Activated T-cell treated with anti-CD3 and anti-CD28 coated beads for 4 hours (primary cell): ENCODE data around the gene VEGFA.

Experiments
- DNase-seq: peaks from one replicate; pipeline ENCODE4 v3.0.0-alpha.2; 2020

The VEGFA gene

DNA sequence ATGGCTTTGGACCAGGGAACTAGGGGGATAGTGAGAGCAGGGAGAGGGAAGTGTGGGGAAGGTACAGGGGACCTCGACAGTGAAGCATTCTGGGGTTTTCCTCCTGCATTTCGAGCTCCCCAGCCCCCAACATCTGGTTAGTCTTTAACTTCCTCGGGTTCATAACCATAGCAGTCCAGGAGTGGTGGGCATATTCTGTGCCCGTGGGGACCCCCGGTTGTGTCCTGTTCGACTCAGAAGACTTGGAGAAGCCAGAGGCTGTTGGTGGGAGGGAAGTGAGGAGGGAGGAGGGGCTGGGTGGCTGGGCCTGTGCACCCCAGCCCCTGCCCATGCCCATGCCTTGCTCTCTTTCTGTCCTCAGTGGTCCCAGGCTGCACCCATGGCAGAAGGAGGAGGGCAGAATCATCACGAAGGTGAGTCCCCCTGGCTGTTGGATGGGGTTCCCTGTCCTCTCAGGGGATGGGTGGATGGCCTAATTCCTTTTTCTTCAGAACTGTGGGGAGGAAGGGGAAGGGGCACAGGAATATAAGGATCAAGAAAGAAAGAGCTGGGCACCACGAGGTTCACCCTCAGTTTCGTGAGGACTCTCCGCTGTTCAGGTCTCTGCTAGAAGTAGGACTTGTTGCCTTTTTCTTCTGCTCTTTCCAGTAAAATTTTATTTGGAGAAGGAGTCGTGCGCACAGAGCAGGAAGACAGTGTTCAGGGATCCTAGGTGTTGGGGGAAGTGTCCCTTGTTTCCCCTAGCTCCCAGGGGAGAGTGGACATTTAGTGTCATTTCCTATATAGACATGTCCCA, 4.2 kb downstream of the VEGFA start:
- no peak for DNase-seq

DNA sequence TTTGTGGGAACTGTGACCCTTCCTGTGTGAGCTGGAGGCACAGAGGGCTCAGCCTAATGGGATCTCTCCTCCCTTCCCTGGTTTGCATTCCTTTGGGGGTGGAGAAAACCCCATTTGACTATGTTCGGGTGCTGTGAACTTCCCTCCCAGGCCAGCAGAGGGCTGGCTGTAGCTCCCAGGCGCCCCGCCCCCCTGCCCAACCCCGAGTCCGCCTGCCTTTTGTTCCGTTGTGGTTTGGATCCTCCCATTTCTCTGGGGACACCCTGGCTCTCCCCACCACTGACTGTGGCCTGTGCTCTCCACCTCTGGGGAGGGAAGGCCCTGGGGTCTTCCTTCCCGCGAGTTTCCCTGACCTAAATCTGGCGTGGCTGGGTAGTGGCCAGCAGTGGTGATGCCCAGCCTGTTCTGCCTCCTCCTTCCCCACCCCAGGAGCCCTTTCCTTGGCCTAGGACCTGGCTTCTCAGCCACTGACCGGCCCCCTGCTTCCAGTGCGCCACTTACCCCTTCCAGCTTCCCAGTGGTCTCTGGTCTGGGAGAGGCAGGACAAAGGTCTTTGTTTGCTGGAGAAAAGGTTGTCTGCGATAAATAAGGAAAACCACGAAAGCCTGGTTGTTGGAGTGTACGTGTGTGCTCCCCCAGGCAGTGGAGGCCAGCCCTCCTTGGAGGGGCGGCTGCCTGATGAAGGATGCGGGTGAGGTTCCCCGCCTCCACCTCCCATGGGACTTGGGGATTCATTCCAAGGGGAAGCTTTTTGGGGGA, 4.9 kb downstream of the VEGFA start:
- DNase-seq, result peak; percentile 35

DNA sequence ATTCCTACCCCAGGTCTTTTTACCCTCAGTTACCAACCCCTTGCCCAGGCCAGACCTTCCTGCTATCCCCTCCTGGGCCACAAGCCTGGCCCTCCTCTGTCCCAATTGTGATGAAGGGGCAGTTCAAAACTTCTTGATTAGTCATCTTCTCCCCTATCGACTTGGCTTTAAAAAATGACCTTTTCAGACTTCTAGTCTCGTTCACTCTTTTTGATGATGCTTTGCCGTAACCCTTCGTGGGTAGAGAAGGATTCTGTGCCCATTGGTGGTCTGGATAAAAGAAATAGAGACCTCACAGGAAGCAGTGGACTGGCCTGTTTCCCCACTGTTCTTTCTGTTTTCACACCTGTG, 5.5 kb downstream of the VEGFA start:
- DNase-seq, result no peak

DNA sequence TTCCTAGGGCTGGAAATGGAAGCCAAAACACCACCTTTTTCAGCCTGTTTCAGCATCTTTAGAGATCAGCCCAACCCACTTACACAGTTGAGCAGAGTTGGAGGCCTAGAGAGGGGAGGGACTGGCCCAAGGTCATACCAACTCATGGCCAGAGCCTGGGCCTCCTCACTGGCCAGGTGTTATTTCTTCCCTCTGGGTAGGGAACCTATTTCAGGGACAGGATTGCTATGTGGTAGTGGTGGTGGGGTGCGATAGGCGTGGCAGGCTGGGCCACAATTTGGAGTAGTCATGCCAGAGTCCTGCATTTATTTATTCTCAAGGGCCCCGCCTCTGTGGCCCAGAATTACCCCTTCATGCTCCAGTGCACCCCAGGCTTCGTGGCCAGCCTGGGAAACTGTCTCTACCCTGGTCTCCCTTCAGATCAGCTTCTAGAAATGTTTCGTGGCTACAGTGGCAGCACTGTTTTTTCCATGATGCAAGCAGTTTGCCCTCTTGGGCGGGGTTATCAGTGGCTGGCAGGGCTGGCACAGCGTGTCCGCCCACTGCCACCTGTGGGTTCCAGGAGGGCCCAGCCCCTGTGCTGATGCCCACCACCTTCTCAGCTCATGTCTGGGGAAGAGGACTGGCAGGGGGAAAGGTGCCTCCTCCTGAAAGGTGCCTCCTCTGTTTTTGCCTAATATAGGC, 6.2 kb downstream of the VEGFA start:
- DNase-seq, result no peak

DNA sequence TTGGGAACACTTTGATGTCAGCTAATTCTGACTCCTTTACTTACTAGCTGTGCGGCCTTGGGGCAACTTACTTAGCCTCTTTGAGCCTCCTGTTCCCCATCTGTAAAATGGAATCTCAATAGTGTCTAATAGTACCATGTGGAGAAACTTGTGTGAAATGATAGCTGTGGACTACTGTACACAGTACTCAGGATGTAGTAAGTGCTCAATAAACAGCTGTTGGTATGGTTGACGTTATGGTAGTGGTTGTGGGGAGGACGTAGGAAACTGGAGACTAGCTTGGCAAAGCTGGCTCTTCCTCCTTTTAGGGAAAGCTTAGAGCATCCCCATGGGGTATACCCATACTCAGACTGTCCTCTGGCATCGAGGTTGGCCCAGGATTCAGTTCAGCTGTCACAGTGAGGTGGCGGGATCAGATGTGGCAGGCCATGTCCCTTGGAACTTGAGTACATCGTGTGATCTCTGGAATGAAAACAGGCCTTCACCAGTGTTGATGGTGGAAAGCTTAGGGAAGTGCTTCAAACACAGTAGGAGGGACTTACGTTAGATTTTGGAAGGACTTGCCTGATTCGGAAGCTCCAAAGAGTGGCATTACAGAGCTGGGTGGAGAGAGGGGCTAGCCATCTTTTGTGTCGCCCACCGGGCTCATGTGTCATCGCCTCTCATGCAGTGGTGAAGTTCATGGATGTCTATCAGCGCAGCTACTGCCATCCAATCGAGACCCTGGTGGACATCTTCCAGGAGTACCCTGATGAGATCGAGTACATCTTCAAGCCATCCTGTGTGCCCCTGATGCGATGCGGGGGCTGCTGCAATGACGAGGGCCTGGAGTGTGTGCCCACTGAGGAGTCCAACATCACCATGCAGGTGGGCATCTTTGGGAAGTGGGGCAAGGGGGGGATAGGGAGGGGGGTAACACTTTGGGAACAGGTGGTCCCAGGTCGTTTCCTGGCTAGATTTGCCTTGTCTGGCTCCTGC, 7.1 kb downstream of the VEGFA start:
- DNase-seq, result no peak

DNA sequence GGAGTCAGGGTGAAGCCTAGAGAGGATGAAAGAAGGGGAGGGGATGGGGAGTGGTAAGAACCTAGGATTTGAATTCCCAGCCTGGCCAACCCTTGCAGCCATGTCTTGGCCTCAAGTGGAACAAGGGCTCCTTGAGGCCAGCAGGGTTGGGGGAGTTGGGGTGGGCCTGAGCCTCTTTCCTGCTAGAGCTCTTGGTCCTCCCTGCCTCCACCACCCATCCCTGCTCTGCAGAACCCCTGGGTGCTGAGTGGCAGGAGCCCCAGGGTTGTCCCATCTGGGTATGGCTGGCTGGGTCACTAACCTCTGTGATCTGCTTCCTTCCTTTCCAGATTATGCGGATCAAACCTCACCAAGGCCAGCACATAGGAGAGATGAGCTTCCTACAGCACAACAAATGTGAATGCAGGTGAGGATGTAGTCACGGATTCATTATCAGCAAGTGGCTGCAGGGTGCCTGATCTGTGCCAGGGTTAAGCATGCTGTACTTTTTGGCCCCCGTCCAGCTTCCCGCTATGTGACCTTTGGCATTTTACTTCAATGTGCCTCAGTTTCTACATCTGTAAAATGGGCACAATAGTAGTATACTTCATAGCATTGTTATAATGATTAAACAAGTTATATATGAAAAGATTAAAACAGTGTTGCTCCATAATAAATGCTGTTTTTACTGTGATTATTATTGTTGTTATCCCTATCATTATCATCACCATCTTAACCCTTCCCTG, 8.3 kb downstream of the VEGFA start:
- no peak for DNase-seq

DNA sequence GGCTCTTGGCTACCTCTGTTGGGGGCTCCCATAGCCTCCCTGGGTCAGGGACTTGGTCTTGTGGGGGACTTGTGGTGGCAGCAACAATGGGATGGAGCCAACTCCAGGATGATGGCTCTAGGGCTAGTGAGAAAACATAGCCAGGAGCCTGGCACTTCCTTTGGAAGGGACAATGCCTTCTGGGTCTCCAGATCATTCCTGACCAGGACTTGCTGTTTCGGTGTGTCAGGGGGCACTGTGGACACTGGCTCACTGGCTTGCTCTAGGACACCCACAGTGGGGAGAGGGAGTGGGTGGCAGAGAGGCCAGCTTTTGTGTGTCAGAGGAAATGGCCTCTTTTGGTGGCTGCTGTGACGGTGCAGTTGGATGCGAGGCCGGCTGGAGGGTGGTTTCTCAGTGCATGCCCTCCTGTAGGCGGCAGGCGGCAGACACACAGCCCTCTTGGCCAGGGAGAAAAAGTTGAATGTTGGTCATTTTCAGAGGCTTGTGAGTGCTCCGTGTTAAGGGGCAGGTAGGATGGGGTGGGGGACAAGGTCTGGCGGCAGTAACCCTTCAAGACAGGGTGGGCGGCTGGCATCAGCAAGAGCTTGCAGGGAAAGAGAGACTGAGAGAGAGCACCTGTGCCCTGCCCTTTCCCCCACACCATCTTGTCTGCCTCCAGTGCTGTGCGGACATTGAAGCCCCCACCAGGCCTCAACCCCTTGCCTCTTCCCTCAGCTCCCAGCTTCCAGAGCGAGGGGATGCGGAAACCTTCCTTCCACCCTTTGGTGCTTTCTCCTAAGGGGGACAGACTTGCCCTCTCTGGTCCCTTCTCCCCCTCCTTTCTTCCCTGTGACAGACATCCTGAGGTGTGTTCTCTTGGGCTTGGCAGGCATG, 9.2 kb downstream of the VEGFA start:
- DNase-seq, result no peak

DNA sequence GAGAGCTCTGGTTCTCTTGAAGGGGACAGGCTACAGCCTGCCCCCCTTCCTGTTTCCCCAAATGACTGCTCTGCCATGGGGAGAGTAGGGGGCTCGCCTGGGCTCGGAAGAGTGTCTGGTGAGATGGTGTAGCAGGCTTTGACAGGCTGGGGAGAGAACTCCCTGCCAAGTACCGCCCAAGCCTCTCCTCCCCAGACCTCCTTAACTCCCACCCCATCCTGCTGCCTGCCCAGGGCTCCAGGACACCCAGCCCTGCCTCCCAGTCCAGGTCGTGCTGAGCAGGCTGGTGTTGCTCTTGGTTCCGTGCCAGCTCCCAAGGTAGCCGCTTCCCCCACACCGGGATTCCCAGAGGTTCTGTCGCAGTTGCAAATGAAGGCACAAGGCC, 9.8 kb downstream of the VEGFA start:
- DNase-seq, result no peak

DNA sequence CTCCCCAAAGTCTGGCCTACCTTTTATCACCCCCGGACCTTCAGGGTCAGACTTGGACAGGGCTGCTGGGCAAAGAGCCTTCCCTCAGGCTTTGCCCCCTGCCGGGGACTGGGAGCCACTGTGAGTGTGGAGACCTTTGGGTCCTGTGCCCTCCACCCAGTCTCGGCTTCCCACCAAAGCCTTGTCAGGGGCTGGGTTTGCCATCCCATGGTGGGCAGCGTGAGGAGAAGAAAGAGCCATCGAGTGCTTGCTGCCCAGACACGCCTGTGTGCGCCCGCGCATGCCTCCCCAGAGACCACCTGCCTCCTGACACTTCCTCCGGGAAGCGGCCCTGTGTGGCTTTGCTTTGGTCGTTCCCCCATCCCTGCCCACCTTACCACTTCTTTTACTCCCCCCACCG, 10.3 kb downstream of the VEGFA start:
- no peak for DNase-seq

DNA sequence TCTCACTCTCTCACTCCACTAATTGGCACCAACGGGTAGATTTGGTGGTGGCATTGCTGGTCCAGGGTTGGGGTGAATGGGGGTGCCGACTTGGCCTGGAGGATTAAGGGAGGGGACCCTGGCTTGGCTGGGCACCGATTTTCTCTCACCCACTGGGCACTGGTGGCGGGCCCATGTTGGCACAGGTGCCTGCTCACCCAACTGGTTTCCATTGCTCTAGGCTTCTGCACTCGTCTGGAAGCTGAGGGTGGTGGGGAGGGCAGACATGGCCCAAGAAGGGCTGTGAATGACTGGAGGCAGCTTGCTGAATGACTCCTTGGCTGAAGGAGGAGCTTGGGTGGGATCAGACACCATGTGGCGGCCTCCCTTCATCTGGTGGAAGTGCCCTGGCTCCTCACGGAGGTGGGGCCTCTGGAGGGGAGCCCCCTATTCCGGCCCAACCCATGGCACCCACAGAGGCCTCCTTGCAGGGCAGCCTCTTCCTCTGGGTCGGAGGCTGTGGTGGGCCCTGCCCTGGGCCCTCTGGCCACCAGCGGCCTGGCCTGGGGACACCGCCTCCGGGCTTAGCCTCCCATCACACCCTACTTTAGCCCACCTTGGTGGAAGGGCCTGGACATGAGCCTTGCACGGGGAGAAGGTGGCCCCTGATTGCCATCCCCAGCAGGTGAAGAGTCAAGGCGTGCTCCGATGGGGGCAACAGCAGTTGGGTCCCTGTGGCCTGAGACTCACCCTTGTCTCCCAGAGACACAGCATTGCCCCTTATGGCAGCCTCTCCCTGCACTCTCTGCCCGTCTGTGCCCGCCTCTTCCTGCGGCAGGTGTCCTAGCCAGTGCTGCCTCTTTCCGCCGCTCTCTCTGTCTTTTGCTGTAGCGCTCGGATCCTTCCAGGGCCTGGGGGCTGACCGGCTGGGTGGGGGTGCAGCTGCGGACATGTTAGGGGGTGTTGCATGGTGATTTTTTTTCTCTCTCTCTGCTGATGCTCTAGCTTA, 11.2 kb downstream of the VEGFA start:
- no peak for DNase-seq

DNA sequence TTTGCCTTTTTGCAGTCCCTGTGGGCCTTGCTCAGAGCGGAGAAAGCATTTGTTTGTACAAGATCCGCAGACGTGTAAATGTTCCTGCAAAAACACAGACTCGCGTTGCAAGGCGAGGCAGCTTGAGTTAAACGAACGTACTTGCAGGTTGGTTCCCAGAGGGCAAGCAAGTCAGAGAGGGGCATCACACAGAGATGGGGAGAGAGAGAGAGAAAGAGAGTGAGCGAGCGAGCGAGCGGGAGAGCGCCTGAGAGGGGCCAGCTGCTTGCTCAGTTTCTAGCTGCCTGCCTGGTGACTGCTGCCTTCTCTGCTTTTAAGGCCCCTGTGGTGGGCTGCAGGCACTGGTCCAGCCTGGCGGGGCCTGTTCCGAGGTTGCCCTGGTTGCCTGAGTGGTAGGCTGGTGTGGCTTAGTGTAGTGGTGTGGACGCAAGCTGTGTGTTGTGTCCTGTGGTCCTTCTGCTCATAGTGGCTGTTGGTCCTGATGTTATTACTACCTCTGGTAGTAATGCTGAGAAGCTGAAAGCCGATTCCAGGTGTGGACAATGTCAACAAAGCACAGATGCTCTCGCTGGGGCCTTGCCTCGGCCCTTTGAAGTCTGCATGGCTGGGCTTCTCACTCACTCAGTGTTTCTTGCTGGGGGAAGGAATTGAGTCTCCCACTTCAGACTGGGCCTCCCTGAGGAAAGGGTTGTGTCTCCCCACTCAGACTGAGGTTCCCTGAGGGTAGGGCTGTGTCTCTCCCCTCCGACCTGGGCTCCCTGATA, 12.1 kb downstream of the VEGFA start:
- no peak for DNase-seq

DNA sequence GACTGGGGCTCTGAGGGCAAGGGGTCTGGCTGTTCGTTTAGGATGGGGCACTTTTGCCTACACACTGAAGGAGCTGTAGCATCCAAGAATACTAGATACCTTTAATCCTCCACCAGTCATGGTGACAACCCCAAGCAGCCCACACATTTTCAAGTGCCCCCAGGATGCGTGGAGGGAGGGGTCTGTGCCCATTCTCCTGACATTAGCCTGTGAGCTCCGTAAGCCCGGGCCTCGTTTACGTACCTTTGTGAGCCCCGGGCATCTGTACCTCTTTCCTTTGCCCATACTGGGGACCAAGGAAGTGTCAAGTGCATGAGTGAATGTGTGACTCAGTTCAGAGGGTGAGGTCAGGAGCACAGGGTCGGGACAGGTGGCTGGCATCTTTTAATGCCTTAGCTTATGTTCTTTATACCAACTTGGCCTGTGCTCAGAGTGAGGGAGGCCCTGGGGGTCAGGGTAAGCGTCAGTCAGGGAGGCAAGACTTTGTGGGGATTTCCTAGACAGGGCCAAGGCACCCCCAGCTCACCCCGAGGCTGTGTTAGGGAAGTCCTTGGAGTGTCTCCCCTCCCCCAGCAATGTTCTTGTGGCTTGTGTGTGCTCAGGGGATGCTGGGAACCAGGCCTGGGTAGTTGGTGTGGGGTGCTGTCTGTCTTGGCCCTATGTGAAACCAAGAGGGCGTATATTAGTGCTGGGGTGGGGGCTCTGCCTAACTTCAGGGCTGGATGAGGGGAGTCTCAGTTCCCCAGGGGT, 12.9 kb downstream of the VEGFA start:
- no peak for DNase-seq

DNA sequence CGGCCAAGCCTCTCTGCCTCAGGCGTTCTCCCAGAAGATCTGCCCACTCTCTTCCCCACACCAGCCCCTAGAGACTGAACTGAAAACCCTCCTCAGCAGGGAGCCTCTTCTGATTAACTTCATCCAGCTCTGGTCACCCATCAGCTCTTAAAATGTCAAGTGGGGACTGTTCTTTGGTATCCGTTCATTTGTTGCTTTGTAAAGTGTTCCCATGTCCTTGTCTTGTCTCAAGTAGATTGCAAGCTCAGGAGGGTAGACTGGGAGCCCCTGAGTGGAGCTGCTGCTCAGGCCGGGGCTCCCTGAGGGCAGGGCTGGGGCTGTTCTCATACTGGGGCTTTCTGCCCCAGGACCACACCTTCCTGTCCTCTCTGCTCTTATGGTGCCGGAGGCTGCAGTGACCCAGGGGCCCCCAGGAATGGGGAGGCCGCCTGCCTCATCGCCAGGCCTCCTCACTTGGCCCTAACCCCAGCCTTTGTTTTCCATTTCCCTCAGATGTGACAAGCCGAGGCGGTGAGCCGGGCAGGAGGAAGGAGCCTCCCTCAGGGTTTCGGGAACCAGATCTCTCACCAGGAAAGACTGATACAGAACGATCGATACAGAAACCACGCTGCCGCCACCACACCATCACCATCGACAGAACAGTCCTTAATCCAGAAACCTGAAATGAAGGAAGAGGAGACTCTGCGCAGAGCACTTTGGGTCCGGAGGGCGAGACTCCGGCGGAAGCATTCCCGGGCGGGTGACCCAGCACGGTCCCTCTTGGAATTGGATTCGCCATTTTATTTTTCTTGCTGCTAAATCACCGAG, 14.2 kb downstream of the VEGFA start:
- no peak for DNase-seq

DNA sequence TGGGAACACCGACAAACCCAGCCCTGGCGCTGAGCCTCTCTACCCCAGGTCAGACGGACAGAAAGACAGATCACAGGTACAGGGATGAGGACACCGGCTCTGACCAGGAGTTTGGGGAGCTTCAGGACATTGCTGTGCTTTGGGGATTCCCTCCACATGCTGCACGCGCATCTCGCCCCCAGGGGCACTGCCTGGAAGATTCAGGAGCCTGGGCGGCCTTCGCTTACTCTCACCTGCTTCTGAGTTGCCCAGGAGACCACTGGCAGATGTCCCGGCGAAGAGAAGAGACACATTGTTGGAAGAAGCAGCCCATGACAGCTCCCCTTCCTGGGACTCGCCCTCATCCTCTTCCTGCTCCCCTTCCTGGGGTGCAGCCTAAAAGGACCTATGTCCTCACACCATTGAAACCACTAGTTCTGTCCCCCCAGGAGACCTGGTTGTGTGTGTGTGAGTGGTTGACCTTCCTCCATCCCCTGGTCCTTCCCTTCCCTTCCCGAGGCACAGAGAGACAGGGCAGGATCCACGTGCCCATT, 15.3 kb downstream of the VEGFA start:
- DNase-seq, result no peak

DNA sequence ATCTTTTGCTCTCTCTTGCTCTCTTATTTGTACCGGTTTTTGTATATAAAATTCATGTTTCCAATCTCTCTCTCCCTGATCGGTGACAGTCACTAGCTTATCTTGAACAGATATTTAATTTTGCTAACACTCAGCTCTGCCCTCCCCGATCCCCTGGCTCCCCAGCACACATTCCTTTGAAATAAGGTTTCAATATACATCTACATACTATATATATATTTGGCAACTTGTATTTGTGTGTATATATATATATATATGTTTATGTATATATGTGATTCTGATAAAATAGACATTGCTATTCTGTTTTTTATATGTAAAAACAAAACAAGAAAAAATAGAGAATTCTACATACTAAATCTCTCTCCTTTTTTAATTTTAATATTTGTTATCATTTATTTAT, 15.9 kb downstream of the VEGFA start:
- no peak for DNase-seq

DNA sequence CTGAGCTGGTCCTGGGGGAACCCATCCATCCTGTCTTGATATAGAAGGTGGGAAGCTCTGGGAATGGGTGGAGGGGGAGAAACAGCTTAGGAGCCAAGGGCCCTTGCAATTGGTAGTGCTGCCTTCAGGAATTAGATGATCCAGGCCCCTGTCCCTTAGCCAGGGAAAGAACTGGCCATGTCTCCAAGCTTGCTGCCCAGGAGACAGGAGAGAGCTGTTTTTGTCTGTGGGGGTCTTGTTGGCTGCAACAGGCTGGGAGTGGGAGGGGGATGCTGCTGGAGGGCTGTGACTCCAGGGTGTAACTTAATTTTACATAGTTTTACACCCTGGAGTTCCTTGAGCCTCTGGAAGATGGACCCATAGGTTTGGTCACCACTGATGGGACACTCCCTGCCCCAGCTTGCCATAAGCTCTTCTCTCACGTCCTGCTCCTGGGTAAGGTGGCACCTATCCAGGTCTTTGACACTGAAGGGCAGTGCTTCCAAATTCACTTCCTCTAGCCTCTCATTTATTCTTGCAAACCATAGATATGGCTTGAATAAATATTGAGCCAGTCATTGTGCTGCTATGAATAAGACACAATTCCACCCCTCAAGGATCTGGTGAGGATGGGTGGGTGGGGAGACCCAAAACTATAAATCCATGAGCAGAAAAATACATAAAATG, 16.8 kb downstream of the VEGFA start:
- no peak for DNase-seq
